HG03378 (cell line): Measurements from ENCODE around the gene SUMO3.

Experiments
- ATAC-seq: cut with Tn5 transposase; IDR thresholded peaks from one replicate; pipeline ENCODE4 v1.9.1; 2021; ENCODE audit warnings: mild to moderate bottlenecking, moderate library complexity; ENCODE audit not compliant: unreplicated experiment

SUMO3 gene

DNA sequence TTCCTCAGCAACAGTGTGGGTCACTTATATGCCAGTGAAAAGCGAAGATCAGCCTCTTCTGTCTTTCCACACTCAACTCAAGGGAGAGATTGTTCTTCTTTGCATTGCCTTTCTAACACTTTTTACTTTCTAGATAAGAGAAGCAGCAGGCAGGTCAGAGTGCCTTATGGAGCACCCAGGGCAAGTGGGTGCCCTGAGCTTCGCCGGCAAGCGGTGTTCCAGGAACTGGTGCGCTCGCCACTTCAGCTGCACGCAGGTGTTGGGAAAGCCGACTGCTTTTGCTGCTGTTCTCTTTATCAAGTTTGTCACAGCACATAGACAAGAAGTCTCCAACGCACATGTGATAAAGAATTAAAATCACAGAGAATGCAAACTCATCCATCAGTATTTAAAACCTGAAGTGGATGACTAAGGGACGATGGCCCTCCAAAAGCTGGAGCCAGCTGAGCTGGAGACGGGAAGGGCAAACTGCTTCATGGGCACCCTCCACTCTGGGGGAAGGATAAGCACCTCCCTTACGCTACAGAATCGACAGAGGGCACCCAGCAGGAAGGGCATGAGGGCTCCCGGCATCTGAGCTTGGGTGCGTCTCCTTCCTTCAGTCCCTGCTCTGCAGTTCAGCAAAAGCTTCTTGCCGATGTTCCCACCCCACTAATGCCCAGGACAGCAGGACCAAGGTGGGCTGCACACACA is 36.9 kb downstream of the SUMO3 start:
- no peak for ATAC-seq

DNA sequence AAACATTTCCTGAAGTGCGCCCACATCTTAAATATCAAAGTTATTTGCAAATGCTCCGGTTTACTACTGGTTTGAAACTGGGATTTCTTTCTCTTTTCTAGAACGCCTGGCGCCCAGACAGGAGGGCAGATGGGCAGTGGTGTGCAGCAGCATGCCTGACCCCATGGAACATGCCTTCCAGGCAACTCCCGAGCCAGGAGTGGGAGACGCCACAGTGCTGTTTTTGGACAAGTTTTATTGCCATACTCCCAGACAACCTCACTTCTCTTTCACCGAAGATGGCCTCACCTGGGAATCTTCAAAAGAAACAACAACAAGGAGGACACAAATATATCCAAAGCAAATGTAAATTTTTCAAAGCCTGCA is 37.7 kb downstream of the SUMO3 start:
- no peak for ATAC-seq

DNA sequence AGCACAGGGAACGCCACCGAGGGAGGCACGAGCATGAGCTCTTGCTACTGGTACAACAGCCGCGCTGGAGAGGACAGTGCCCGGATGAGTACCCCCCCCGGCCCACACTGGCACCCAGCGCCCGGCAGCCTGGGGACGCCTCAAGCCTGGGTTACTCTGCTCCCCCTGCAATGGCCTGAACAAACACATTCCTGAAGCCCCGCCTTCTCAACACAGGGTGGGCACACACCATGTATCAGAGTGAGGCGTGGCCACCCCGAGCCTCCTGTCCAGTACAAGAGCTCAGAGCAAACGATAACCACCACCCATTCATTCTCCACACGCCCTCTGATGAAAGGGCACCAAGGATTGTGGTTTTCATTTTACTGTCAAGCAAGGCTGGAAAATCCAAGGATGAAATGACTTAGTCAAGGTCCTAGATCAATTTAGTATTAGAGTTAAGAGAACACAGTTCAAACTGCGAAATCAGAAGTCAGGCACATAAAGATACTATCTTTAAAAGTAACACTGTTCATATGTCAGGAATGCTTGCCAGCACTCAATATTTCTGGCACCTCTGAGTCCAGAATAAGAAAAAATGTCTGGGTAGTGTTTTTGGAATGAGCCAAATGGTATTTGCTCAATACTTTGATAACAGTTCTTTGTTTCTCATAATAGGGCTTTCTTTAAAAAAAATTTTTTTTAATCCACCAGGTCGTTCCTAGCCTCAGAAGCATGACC is 38.3 kb downstream of the SUMO3 start:
- ATAC-seq, result no peak

DNA sequence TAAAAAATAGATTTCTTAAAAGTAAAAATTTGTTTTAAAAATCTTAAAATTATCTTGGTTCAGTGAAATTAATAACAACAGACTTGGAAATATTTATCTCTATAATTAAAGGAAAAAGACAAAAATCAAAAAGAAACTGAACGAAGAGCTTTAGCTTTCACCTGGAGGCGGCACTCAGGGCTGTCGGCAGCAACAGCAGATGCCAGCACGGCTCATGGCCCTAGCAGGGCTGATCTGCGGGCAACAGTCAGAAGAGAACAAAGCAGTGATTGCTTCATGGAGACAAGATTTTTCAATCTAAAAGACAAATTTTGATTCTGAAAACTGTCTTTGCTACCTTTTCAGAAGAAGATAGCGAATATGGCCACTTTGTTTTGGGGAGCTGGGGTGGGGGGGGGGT is 38.9 kb downstream of the SUMO3 start:
- ATAC-seq, result no peak

DNA sequence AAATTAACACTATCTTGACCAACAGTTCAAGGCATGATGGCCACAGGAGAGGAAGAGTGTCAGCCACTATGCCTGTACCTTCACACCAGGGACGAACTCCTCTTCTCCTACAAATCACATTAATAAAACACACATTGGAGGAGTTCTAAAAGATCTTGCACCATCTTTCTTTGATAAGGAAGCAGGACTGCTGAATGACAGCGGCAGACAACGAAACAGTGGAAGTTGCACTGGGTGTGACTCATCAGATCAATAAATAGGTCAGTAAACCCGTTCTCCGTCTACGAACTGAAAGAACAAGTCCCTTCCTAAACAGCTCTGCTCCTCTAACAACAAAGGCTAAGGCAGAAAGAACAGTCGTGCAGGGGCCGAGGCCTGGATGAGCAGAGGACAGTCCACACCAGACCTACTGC is 39.4 kb downstream of the SUMO3 start:
- ATAC-seq, result no peak

DNA sequence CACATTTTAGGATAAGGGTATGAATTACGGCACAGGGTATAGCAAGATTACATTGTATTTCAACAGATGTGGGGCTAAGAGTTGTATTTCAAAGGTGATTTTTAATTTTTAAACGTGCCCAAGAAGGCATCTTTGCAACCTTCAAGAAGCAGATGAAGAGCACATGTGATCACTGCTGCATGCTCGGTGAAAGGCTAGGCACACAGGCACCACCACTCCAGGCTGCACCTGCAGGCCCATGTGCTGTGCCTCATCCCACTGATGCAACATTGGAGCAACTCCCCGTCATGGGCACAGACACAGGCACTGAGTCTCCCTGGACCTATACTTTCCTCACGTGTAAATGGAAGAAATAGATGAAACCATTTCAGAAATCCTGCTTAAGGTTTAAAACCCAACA is 39.8 kb downstream of the SUMO3 start:
- ATAC-seq, result no peak

DNA sequence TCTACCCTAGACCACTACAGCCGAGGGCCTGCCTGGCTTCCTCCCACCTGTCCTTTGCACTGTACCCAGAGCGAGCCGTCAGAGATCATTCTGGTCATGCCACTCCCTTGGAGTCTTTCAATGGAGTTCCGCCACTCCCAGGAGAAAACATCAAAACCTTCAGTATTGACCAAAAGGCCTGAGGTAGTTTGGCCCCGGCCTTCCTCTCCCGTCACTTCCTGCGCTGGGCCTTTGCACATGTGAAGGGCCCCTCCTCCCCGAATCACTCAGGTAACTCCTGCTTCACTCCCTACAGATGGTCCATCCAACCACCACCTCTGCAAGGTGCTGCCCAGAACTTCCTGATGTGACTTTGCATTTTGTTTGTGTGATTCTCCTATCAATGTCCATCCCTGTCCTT is 42.9 kb downstream of the SUMO3 start:
- no peak for ATAC-seq

DNA sequence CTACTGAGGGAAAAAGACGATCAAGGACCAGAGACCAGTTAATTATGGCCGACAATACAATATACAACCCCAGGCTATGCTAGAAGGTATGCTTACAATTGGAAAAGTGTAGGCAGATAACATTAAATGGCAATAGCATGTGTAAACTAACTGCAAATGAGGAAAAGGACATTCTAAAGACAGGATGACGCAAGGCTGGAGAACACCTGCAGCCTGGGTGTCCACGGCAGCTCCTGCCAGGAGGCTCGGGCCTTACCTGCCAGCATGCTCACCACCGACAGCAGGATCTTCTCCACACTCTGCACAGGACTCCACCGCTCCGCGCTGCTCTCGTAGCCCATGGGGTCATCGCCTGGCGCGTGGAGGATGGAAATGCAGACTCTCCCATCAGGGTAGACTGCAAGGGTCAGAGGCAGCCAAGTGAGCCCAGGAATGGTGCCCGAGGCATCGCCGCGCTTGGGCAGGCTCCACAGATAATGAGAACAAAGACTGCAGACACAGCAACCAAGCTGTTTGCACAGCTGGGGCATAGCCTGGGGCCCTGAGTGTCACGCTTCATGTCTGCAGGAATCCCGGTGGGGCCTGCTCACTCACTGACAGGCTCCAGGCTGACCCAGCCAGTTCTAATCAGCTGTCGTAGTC is 44.5 kb downstream of the SUMO3 start:
- no peak for ATAC-seq

DNA sequence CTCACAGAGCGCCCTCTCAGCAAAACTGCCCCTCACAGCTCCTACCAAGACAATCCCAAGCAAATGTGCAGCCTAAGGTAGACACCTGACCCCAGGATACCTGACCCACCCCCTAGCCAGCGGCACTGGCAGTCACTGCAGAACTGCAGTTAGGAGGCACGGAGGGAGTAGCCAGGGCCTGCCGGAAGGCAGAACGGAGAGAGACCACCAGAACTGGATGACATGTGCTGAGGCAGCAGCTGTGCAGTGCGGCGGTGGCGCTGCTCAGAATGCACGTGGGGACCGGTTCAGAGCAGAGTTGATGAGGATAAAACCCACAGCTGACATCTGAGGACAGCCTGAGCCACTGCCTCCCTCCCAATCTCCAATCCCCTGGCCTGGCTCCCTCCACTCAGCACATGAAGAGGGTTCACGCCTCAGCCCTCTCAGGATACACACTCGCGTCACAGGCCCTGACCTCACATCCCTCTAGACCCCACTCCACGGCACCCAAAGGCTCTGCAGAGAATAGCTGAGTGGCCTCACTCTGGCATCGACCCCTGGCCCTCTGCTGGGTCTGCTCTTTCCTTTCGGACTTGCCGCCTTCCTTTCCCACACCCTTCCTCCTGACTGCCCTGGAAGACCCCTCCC is 45.9 kb downstream of the SUMO3 start:
- ATAC-seq, result no peak

DNA sequence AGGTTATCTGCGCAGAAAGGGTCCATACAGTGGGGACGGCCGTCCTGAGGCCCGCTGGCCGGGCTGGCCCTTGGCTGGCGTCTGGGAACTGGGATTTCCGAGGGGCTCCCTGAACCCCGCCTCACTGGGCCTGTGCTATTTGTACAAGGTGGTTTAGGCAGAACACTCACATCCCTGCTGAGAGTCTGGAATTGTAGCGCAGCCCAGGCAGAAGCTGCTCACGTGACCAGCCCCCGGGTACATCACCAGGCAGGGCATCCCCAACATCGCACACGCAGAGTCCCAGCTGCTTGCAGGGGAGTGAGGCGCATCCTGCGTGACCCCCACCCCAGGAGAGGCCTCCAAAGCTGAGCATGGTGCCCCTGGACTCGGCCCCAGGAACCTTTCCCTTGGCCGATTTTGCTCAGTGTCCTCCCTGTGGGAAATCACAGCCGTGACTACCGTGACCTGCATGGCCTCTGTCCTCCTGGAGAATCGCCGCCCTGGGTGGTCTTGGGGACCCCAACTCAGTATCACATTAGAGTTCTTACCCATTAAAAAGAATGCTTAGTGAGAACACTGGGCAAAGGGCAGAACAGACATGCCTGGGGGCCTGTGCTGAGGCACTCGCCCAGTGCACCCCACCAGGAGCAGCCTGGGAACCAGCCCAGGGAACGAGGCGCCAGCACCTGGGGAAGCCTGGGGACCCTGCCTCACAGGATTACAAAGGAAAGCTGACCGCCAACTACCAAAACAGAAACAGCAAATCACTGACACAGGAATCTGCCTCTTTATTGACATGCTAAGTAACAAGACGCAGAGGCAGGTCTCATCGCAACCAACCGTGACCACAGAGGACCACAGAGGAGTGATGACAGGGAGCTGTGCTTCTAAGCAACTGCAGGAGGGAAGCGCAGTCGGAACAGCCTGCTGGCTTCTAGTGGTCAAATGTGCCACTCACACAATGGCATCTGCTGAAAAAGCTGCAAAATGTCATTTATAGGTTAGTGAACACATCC is 49.7 kb downstream of the SUMO3 start:
- ATAC-seq, result no peak

DNA sequence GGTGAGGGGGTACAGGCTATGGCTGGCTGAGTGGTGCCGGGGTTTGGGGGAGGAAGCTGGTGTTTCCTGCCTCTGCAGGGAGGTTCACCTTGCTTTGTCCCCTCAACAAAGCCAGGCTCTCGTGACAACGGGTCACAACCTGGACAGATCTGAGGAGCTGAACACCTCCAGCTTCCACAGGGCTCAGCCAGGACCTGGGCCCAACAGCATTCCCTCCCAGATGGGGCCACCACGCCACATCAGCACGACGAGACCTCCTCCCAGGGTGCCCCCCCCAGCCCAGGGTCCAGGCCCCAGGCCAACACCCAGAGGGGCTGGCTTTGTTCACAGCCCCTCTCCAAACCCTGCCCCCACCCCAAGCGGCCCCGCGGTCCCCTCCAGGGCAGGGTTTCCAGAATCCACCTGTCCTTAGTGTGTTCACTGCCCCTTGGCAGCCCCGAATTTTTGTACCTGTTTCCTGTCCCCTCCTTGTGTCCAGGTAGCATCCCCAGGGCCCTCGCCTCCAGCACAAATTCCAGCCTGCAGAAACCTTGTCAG is 51.0 kb downstream of the SUMO3 start:
- no peak for ATAC-seq

DNA sequence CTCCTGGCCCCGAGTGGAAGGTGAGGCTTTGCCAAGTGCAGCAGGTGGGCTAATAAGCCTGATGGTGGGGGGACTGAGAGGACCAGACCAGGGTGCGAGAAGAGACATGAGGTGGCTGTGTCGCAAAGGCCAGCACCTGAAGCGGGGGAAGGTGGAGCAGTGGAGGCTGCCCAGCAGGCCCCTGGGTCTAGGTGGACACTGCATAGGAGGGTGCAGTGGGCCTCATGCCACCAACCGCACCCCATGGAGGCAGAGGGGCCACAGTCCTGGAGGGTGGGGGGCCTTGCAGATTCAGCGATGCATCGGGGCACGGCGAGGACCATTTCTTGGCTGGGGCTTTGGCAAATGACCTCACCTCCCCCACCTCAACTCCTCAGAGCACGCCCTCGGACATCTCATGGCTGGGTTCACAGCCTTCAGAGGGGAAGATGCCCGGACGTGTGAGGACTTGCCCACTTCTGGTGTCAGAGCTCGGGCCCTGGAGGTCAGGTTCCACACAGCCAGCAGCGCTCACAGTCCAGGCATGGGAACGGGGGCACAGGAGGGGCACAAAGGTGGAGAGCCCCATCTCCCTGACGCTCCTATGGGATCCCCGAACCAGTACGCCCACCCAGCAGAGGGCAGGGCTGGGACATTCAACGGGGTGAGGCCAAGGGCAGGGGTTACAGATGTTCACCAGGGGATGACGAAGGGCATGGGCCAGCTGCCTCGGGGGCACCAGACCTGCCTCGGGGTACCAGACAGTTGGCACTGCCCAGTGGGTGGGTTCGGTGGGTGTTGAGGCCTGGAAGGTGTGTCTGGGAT is 51.6 kb downstream of the SUMO3 start:
- ATAC-seq, result no peak

DNA sequence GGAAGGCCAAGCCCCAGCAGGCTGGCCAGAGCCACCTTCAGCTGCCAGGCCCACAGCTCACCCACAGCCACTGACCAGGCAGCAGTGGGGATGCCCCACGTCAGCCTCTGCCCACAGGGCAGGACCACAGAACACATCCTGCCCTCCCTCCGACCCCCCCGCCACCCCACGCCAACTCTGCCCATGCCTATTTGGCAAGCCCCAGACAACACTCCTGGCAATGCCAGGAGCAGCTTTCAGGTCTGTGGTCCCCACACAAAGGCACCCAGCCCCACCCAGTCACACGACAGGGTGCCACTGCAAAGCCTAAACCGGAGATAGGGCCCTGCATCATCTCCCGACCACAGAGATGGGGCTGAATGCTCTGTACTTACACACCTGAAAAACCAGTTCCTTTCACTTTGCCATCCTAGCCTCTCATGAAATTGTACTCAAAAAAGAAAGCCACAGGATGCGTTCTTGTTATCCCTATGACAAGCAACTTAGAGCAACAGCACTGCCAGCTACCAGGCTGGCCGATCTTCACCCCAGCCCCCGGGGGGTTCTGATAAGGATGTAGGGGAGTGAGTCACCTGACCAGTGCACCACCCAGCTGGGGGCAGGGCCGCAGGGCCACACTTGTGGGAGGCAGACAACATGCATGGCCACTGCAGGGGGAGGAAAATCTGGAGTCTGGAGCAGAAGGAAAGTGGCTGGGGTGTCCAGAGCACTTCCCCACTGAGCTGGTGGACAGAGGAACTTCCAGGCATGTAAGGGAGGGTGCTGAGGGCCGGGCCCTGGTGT is 52.4 kb downstream of the SUMO3 start:
- no peak for ATAC-seq

DNA sequence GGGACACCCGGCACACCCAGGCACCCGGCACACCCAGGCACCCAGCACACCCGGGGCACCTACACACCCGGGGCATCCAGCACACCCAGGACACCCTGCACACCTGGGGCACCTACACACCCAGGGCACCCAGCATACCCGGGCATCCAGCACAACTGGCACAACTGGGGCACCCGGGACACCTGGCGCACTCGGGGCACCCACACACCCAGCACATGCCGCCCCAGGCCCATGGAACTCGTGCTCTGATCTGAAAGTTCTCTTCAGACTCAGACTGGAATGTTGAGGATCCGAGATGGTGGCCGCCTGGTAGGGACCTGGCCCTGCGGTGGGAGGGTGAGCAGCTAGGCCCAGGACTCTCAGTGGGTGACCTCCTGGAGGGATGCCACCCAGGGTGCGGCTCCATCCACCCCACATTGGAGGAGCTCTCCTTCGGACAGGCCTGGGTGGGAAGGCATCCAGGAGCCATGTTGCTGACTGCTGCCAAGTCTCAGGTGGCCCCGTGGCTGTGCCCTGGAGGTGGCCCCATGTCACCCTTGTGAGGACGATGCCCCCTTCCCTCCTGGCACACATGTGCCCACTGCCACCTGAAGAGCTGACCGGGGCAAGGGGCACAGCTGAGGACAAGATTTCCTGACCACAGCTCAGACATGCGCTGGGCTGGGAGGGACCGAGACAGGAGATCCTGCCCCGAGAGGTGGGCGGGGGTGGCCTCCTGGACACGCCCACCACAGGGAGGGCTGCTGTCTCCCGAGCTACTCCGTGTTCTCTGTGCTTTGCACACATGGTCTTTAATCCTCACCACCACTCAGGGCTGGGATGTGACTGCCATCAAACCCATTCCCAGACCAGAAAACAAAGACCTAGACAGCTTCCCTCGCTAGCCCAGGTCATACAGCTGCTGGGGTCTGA is 53.3 kb downstream of the SUMO3 start:
- no peak for ATAC-seq

DNA sequence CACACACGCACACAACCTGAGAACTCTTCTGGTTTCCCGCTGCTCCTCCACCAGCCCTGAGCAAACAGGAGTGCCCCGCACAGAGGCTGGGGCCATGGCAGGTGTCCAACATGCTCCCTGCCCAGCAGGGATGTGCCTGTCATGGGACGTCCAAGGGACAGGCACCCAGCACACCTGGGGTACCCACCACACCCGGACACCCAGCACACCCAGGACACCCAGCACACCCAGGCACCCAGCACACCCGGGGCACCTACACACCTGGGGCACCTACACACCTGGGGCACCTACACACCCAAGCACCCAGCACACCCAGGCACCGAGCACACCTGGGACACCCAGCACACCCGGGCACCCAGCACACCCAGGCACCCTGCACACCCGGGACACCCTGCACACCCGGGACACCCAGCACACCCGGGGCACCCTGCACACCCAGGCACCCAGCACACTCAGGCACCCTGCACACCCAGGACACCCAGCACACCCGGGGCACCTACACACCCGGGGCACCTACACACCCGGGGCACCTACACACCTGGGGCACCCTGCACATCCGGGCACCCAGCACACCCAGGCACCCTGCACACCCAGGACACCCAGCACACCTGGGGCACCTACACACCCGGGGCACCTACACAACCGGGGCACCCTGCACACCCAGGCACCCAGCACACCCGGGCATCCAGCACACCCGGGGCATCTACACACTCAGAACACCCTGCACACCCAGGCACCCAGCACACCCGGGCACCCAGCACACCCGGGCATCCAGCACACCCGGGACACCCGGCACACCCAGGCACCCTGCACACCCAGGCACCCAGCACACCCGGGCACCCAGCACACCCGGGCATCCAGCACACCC is 54.2 kb downstream of the SUMO3 start:
- ATAC-seq, result no peak

DNA sequence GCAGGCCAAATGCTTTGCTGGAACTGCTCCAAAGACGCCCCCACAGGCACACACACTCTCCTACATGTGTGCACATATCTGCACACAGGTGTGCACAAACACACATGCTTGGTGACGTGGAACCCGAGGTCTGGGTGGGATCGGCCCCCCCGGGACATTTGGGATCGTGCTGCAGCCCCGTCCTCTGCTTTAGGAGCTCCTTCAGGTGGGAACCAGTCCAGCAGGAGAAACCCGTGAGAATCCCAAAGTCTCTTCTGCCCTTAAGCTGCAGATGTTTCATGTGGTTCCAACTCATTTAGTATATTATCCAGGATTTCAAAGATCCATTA is 54.8 kb downstream of the SUMO3 start:
- ATAC-seq, result no peak
